HepG2 (cell line): Measurements from ENCODE around the gene PSENEN. TPM values are rescaled to one million over a fixed set of nuclear protein-coding genes. Genes with fewer than 3 reads are reported as not detected.

Source experiments
- AHR ChIP-seq: IDR thresholded peaks from 2 replicates; pipeline ENCODE4 v1.6.1; 2018; ENCODE audit warnings: missing genetic modification reagents, missing compliant biosample characterization
- DBP ChIP-seq: sonication (generic); formaldehyde crosslinking; IDR thresholded peaks from 2 replicates; pipeline ENCODE4 v1.4.0; 2020; ENCODE audit warnings: missing genetic modification reagents; ENCODE audit errors: not compliant biosample characterization
- DNMT1 ChIP-seq: sonication (generic); formaldehyde crosslinking; IDR thresholded peaks from 2 replicates; pipeline ENCODE4 v1.5.1; 2020; ENCODE audit warnings: mild to moderate bottlenecking, missing genetic modification reagents
- ETV6 ChIP-seq: sonication (generic); formaldehyde crosslinking; conservative IDR thresholded peaks from 2 replicates; pipeline ENCODE4 v1.4.0; 2020; ENCODE audit warnings: missing genetic modification reagents
- EZH2 ChIP-seq: conservative IDR thresholded peaks from 2 replicates; pipeline ENCODE4 v1.6.1; 2012; ENCODE audit warnings: mild to moderate bottlenecking, low read depth, low read length, moderate library complexity
- FOXP4 ChIP-seq: sonication (generic); formaldehyde crosslinking; IDR thresholded peaks from 2 replicates; pipeline ENCODE4 v1.4.0; 2020; ENCODE audit warnings: missing genetic modification reagents
- GABPB1 ChIP-seq: IDR thresholded peaks from 2 replicates; pipeline ENCODE4 v1.6.1; 2016; ENCODE audit warnings: mild to moderate bottlenecking, missing genetic modification reagents, moderate library complexity, missing compliant biosample characterization
- MXI1 ChIP-seq: IDR thresholded peaks from 3 replicates; pipeline ENCODE4 v1.6.1; 2012; ENCODE audit warnings: low read depth, low read length, inconsistent platforms, borderline replicate concordance
- NR3C1 ChIP-seq: sonication (generic); formaldehyde crosslinking; IDR thresholded peaks from 2 replicates; pipeline ENCODE4 v1.4.0; 2020; ENCODE audit warnings: missing genetic modification reagents
- RCOR2 ChIP-seq: IDR thresholded peaks from 2 replicates; pipeline ENCODE4 v1.6.1; 2016; ENCODE audit warnings: missing biosample characterization, missing genetic modification reagents
- TRAFD1 ChIP-seq: sonication (generic); formaldehyde crosslinking; IDR thresholded peaks from 2 replicates; pipeline ENCODE4 v1.5.1; 2020; ENCODE audit warnings: missing genetic modification reagents, mild to moderate bottlenecking, borderline replicate concordance
- ZBTB20 ChIP-seq: sonication (generic); formaldehyde crosslinking; IDR thresholded peaks from 2 replicates; pipeline ENCODE4 v1.8.1; 2023; ENCODE audit warnings: missing genetic modification reagents, low read depth, mild to moderate bottlenecking, borderline replicate concordance
- ZC3H13 ChIP-seq: sonication (generic); formaldehyde crosslinking; IDR thresholded peaks from 2 replicates; pipeline ENCODE4 v1.8.1; 2023; ENCODE audit warnings: mild to moderate bottlenecking, missing genetic modification reagents, moderate library complexity
- ZNF138 ChIP-seq: sonication (generic); formaldehyde crosslinking; IDR thresholded peaks from 2 replicates; pipeline ENCODE4 v1.5.0; 2020; ENCODE audit warnings: mild to moderate bottlenecking, low read depth, missing genetic modification reagents
- ZNF256 ChIP-seq: sonication (generic); formaldehyde crosslinking; conservative IDR thresholded peaks from 2 replicates; pipeline ENCODE4 v1.4.0; 2020; ENCODE audit warnings: missing genetic modification reagents
- ZNF282 ChIP-seq: fragments of 450-650 bp; IDR thresholded peaks from 2 replicates; pipeline ENCODE4 v1.6.1; 2018; ENCODE audit not compliant: partially characterized antibody
- ZNF652 ChIP-seq: IDR thresholded peaks from 2 replicates; pipeline ENCODE4 v1.6.1; 2016; ENCODE audit warnings: low read depth, borderline replicate concordance
- polyA plus RNA-seq, 8 experiments: library from polyadenylated mRNA; depleted of rRNA in 3 of 8; stranded (reverse) in 7 of 8; unstranded in 1 of 8; fragments of >200 nt; fragmentation: Illumina TruSeq in 4 of 8; extraction: Trizol in 4 of 8; gene quantifications; 2 replicates each; pipeline versions ENCODE4 v1.2.1 to v1.2.3, GENCODE V29; 2011 to 2016; ENCODE audit warnings: low read depth in 4 of 8, missing spikeins in 1 of 8, mixed read lengths in 1 of 8; ENCODE audit not compliant: insufficient read depth in 1 of 8
- total RNA-seq, 5 experiments: library from RNA; depleted of rRNA; stranded (reverse); fragments of >200 nt; fragmentation: Illumina TruSeq; extraction: Trizol; gene quantifications; 2 replicates each; pipeline ENCODE4 v1.2.3, GENCODE V29; 2016; ENCODE audit warnings: low read depth in 1 of 5

PSENEN gene
- total and polyA plus RNA-seq, 2 of the 13 experiments (the other 11 are each of a cell fraction or from before 2014, with no cell fraction given) = 16.9 to 34.2 TPM

GRCh38 chr19:35783469-35784434 lies 38.3 kb downstream of the PSENEN start (continued):
- TF ChIP-seq RCOR2 (CRISPR knock-in tag) = no peak
- no peak for TF ChIP-seq ETV6 (CRISPR knock-in tag)
- TF ChIP-seq DNMT1 (CRISPR knock-in tag) = no peak
- peak; percentile 44; the same call in 1 of the 2 replicates for TF ChIP-seq GABPB1
- no peak for TF ChIP-seq NR3C1
- no peak for TF ChIP-seq EZH2
- TF ChIP-seq TRAFD1 (CRISPR knock-in tag) = no peak
- no peak for TF ChIP-seq ZBTB20 (CRISPR knock-in tag)
- TF ChIP-seq AHR = no peak
- no peak for TF ChIP-seq ZNF652
- no peak for TF ChIP-seq DBP (CRISPR knock-in tag)
- no peak for TF ChIP-seq ZNF282
- no peak for TF ChIP-seq MXI1
- no peak for TF ChIP-seq ZNF138 (CRISPR knock-in tag)
- no peak for TF ChIP-seq FOXP4 (CRISPR knock-in tag)
- TF ChIP-seq ZC3H13 = no peak
- TF ChIP-seq ZNF256 = no peak
